ENCODE results near the gene STRN4.

DNA sequence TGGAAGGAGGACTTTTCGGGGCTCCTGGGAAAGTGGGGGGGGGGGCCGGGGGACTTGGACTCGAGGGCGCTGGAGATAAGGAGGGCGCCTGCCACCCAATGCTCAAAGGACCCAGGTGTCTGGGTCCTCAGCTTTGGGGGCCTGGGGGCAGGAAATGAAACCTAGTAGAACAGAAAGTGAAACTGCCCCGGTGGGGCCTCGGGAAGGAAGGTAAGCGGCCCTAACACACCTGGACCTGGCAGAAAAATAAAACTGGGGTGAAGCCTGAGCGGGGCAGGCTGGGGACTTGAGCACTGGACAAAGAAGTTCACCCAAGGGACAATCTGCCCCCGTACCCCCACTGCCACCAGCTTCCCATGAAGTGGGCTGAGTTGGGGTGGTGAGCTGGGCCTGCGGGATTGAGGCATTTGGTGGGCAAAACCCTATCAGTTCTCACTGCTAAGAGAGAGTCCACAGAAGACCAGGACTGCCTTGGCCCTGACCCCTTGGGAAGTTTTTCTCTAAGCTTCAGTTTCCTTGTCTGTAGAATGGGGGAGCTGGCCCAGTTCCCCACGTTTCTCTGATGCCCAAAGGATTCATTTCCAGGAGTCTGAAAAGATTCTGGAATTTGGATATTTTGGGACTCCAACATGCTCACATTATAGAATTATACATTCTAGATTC lies 31.7 kb downstream of the STRN4 start:
- TF ChIP-seq SPI1 (IDR thresholded peaks at IDR 0.05; ENCODE audit: borderline replicate concordance, low read depth) = no peak
- TF ChIP-seq CTCF (IDR thresholded peaks at IDR 0.05; ENCODE audit: insufficient read depth, low read length) = no peak
- no peak for TF ChIP-seq POLR2AphosphoS5 (IDR thresholded peaks at IDR 0.05; ENCODE audit: low read depth)
